BLaER1 treated with 17β-estradiol and CSF1 and Interleukin-3, amounts not matched to agents 10 nM and 100 nM (cell line): ENCODE data around the gene GPATCH1.

Experiments
- H3K27ac ChIP-seq, 11 experiments: shearing (Covaris generic); formaldehyde crosslinking; 2 replicates each; pipeline ENCODE4 v1.8.1; 2022
- H3K27me3 ChIP-seq, 11 experiments: shearing (Covaris generic); formaldehyde crosslinking; 2 replicates each; pipeline ENCODE4 v1.8.1; 2022
- H3K36me3 ChIP-seq, 11 experiments: shearing (Covaris generic); formaldehyde crosslinking; 2 replicates each; pipeline ENCODE4 v1.8.1; 2022
- H3K4me1 ChIP-seq, 10 experiments: shearing (Covaris generic); formaldehyde crosslinking; 2 replicates each; pipeline ENCODE4 v1.8.1; 2022
- H3K4me2 ChIP-seq, 11 experiments: shearing (Covaris generic); formaldehyde crosslinking; 2 replicates each; pipeline ENCODE4 v1.8.1; 2022
- H3K4me3 ChIP-seq, 10 experiments: shearing (Covaris generic); formaldehyde crosslinking; 2 replicates each; pipeline ENCODE4 v1.8.1; 2022
- H3K9ac ChIP-seq, 11 experiments: shearing (Covaris generic); formaldehyde crosslinking; 2 replicates each; pipeline ENCODE4 v1.8.1; 2022
- H3K9me3 ChIP-seq, 11 experiments: shearing (Covaris generic); formaldehyde crosslinking; replicated peaks in 1 of 11; 2 replicates each; pipeline ENCODE4 v1.8.1; 2022
- H4K20me1 ChIP-seq, 11 experiments: shearing (Covaris generic); formaldehyde crosslinking; 2 replicates each; pipeline ENCODE4 v1.8.1; 2022
- Cebpa-rat ChIP-seq, 11 experiments: shearing (Covaris generic); IDR thresholded peaks; 2 replicates each; pipeline ENCODE4 v1.8.1; 2022

Gene GPATCH1

GRCh38 chr19:33055718-33056117 is 25.3 kb upstream of the GPATCH1 start:
- Histone ChIP-seq H3K9ac (no peak overlapping the region), H3K36me3 (no peaks in the 10 kb centered on the region), H4K20me1 (peaks cover 0 to 4% (median 0%) of the 10 kb centered on the region in 11 experiments; a peak in 2 of 22 replicates), H3K27me3 (no peaks in the 10 kb centered on the region), H3K4me1 (peaks cover 0 to 9% (median 7%) of the 10 kb centered on the region in 10 experiments; a peak in 11 of 20 replicates), H3K4me2 (no peak overlapping the region), H3K4me3 (no peak overlapping the region), H3K27ac (no peak overlapping the region), H3K9me3 (no peaks in the 10 kb centered on the region)
- no peak for TF ChIP-seq Cebpa-rat (IDR thresholded peaks at IDR 0.05)

DNA sequence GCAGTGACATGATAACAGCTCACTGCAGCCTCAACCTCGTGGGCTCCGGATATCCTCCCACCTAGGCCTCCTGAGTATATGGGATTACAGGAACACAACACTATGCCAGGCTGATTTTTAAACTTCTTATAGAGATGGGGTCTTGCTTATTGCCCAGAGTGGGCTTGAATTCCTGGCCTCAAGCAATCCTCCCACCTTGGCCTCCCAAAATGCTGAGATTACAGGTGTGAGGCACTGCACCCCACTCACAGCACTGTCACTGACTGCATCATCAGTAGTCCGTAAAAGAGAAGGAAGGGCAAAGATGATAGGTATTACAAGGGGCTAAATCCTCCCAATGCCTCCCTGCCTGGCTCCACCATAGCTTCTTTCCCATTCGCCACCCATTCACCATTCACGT is 20.4 kb upstream of the GPATCH1 start:
- Histone ChIP-seq H3K4me2 (no peak overlapping the region), H3K4me1 (peaks cover 5 to 20% (median 15%) of the 10 kb centered on the region in 10 experiments; a peak in 17 of 20 replicates)

DNA sequence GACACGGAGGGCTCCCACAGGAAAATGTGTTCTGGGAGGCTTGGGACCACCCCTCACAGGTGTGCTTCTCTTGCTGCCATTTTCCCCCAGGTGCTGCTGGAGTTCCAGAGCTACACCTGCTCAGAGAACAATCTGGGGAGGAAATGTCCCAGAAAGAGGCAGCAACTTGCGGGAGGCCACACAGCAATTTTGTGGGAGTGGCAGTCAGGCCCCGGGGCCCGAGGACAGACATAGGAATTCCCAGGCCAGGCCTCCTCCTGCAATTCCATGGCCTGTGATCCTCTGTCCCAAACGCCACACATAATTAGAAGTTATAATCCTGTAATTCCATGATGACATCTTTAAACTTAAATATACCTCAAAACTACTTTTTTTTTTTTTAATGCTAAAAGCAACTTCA is 18.1 kb upstream of the GPATCH1 start:
- Histone ChIP-seq H3K4me2 (peak overlapping the region in 10 of 11 experiments; percentile 21 to 82 (median 74); a peak in 16 of 22 replicates), H4K20me1 (peaks cover 0 to 18% (median 4%) of the 10 kb centered on the region in 11 experiments; a peak in 9 of 22 replicates), H3K4me1 (peaks cover 5 to 20% (median 15%) of the 10 kb centered on the region in 10 experiments; a peak in 17 of 20 replicates), H3K27ac (no peak overlapping the region), H3K27me3 (peaks cover 27 to 35% (median 29%) of the 10 kb centered on the region in 11 experiments), H3K9ac (no peak overlapping the region), H3K36me3 (no peaks in the 10 kb centered on the region), H3K9me3 (no peaks in the 10 kb centered on the region), H3K4me3 (peak overlapping the region in 1 of 10 experiments; percentile 45; a peak in 1 of 20 replicates)
- no peak for TF ChIP-seq Cebpa-rat (IDR thresholded peaks at IDR 0.05)

More for the DNA sequence above, 20.4 kb upstream of the GPATCH1 start:
- H3K4me3 ChIP-seq = no peak overlapping the region
- H3K9me3 ChIP-seq = no peaks in the 10 kb centered on the region
- no peaks in the 10 kb centered on the region for H3K36me3 ChIP-seq
- TF ChIP-seq Cebpa-rat (IDR thresholded peaks at IDR 0.05) = no peak
- H4K20me1 ChIP-seq = peaks cover 0 to 18% (median 4%) of the 10 kb centered on the region in 11 experiments; a peak in 9 of 22 replicates
- H3K9ac ChIP-seq = no peak overlapping the region
- H3K27me3 ChIP-seq = peaks cover 27 to 35% (median 29%) of the 10 kb centered on the region in 11 experiments
- no peak overlapping the region for H3K27ac ChIP-seq

GRCh38 chr19:33063356-33063752 is 17.6 kb upstream of the GPATCH1 start:
- no peak for TF ChIP-seq Cebpa-rat (IDR thresholded peaks at IDR 0.05)
- peaks cover 0 to 18% (median 4%) of the 10 kb centered on the region in 11 experiments; a peak in 9 of 22 replicates for H4K20me1 ChIP-seq
- H3K27me3 ChIP-seq = peaks cover 27 to 35% (median 29%) of the 10 kb centered on the region in 11 experiments
- H3K4me1 ChIP-seq = peaks cover 5 to 20% (median 15%) of the 10 kb centered on the region in 10 experiments; a peak in 17 of 20 replicates
- H3K4me3 ChIP-seq = peak overlapping the region in 4 of 10 experiments; percentile 26 to 56 (median 48); a peak in 7 of 20 replicates
- no peak overlapping the region for H3K9ac ChIP-seq
- no peaks in the 10 kb centered on the region for H3K36me3 ChIP-seq
- H3K4me2 ChIP-seq = peak overlapping the region; percentile 21 to 84 (median 75); a peak in 21 of 22 replicates
- no peak overlapping the region for H3K27ac ChIP-seq
- no peaks in the 10 kb centered on the region for H3K9me3 ChIP-seq

DNA sequence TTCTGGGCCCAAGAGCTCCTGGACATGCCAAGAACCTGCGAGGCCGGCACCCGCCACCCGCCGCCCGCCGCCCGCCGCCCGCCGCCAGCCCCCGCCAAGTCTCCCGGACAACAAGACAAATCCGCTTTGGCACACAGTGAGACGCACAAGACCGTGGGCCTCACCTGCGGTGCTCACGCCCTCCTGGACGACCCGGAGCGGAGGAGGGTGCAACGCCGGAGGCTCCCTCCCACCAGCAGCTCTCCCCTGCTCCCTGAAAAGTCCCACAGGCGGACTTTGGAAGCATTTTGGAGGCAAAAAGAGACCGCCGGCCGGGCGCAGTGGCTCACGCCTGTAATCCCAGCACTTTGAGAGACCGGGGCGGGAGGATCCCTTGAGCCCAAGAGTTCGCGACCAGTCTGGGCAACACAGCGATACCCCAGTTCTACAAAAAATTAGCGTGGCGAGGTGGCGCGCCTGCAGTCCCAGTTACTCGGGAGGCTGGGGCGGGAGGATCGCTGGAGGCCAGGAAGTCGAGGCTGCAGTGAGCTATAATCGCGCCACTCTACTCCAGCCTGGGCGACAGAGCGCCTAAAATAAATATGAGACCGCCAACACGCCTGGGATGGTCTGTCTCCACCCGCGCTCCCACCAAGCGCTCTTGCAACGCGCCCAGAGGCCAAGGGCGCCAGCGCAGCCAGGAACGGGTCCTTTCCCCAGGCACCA is 17.1 kb upstream of the GPATCH1 start:
- no peak for TF ChIP-seq Cebpa-rat (IDR thresholded peaks at IDR 0.05)
- Histone ChIP-seq H3K4me3 (peak overlapping the region; percentile 34 to 66 (median 50); a peak in 16 of 20 replicates), H3K9ac (peak overlapping the region in 1 of 11 experiments; percentile 29; a peak in 1 of 22 replicates), H4K20me1 (peaks cover 0 to 18% (median 4%) of the 10 kb centered on the region in 11 experiments; a peak in 9 of 22 replicates), H3K4me1 (peaks cover 5 to 20% (median 15%) of the 10 kb centered on the region in 10 experiments; a peak in 17 of 20 replicates), H3K36me3 (no peaks in the 10 kb centered on the region), H3K27ac (no peak overlapping the region), H3K9me3 (no peaks in the 10 kb centered on the region), H3K27me3 (peaks cover 27 to 35% (median 29%) of the 10 kb centered on the region in 11 experiments), H3K4me2 (peak overlapping the region; percentile 56 to 84 (median 75))

- no peaks in the 10 kb centered on the region for H3K9me3 ChIP-seq
- H3K4me2 ChIP-seq = peak overlapping the region; percentile 56 to 84 (median 75); a peak in 20 of 22 replicates
- no peak overlapping the region for H3K27ac ChIP-seq
- no peak overlapping the region; a peak in 1 of 22 replicates for H3K9ac ChIP-seq
- no peak for TF ChIP-seq Cebpa-rat (IDR thresholded peaks at IDR 0.05)
- H3K36me3 ChIP-seq = no peaks in the 10 kb centered on the region
- peaks cover 0 to 18% (median 4%) of the 10 kb centered on the region in 11 experiments; a peak in 9 of 22 replicates for H4K20me1 ChIP-seq
- peaks cover 5 to 20% (median 15%) of the 10 kb centered on the region in 10 experiments; a peak in 17 of 20 replicates for H3K4me1 ChIP-seq
- H3K4me3 ChIP-seq = peak overlapping the region; percentile 34 to 66 (median 50); a peak in 17 of 20 replicates
- H3K27me3 ChIP-seq = peaks cover 27 to 35% (median 29%) of the 10 kb centered on the region in 11 experiments
Measured at GRCh38 chr19:33064458-33064791, 16.6 kb upstream of the GPATCH1 start.

DNA sequence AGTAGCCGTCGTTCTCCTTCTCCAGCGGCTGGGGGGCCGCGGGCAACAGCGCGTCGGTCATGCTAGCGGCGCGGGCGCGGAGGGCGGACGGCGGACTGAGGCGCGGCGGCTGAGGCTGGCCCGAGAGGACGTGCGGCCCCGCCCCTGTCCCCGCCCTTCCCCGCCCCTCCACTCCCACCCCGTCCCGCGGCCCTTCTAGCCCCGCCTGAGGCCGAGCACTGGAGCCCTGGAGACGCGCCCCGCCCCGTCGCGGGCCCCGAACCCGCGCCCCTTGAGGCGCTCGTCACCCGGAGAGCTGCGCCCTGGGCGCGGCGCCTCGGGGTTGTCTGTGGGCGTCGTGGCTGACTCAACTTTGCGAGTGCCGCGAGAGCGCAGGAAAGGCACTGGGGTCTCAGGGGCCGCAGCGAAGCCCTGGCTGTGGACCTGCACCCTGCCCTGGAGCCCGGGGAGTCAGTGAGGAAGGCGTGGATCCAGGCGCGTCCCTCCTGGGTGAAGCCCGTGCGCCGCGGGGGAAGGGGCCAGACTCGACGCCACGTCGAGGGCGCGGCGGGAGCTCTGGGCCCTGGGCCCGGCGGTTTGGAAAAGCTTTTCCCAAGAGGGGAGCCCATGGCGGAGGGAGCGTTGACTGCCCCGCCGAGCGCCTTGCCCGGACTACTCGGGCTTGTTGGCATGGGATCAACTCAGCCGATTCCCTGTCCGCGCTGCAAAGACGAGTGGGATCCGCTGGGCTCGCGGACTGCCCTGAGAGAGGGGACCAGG is 16.0 kb upstream of the GPATCH1 start, which contains the start of gene RHPN2:
Gene RHPN2 (minus strand): TSS at position 97 of the 759 bp plus-strand sequence. CDS start 36 bp downstream, at position 61.
- Histone ChIP-seq H3K36me3 (no peaks in the 10 kb centered on the region), H3K9ac (peak within 1 kb of the TSS in 2 of 11 experiments; percentile 29 to 33; a peak in 4 of 22 replicates), H3K4me3 (peak within 1 kb of the TSS; percentile 34 to 66 (median 50); a peak in 17 of 20 replicates), H3K4me2 (peak within 1 kb of the TSS; percentile 56 to 84 (median 75)), H3K4me1 (peaks cover 5 to 20% (median 15%) of the 10 kb centered on the region in 10 experiments; a peak in 17 of 20 replicates), H3K27me3 (peaks cover 27 to 35% (median 29%) of the 10 kb centered on the region in 11 experiments), H4K20me1 (peaks cover 0 to 18% (median 4%) of the 10 kb centered on the region in 11 experiments; a peak in 9 of 22 replicates), H3K9me3 (no peaks in the 10 kb centered on the region), H3K27ac (no peak within 1 kb of the TSS)
- TF ChIP-seq Cebpa-rat (IDR thresholded peaks at IDR 0.05) = no peak

GRCh38 chr19:33066543-33066942 is 14.4 kb upstream of the GPATCH1 start:
- no peak overlapping the region for H3K4me3 ChIP-seq
- H3K27ac ChIP-seq = no peak overlapping the region
- TF ChIP-seq Cebpa-rat (IDR thresholded peaks at IDR 0.05) = no peak

More at GRCh38 chr19:33066543-33066942, 14.4 kb upstream of the GPATCH1 start:
- Histone ChIP-seq H3K36me3 (no peaks in the 10 kb centered on the region), H3K27me3 (peaks cover 27 to 35% (median 29%) of the 10 kb centered on the region in 11 experiments), H3K4me2 (no peak overlapping the region), H3K9me3 (no peaks in the 10 kb centered on the region), H3K9ac (no peak overlapping the region), H4K20me1 (peaks cover 0 to 18% (median 0%) of the 10 kb centered on the region in 11 experiments; a peak in 8 of 22 replicates), H3K4me1 (peaks cover 5 to 20% (median 15%) of the 10 kb centered on the region in 10 experiments; a peak in 17 of 20 replicates)
